ENCODE measurements around the gene GAST. TPM values are rescaled to one million over a fixed set of nuclear protein-coding genes. Genes with fewer than 3 reads are reported as not detected.

GAST gene
- total and polyA plus RNA-seq, 2 of the 13 experiments (the other 11 are each of a cell fraction or from before 2014, with no cell fraction given), result 0.32 to 0.42 TPM

DNA sequence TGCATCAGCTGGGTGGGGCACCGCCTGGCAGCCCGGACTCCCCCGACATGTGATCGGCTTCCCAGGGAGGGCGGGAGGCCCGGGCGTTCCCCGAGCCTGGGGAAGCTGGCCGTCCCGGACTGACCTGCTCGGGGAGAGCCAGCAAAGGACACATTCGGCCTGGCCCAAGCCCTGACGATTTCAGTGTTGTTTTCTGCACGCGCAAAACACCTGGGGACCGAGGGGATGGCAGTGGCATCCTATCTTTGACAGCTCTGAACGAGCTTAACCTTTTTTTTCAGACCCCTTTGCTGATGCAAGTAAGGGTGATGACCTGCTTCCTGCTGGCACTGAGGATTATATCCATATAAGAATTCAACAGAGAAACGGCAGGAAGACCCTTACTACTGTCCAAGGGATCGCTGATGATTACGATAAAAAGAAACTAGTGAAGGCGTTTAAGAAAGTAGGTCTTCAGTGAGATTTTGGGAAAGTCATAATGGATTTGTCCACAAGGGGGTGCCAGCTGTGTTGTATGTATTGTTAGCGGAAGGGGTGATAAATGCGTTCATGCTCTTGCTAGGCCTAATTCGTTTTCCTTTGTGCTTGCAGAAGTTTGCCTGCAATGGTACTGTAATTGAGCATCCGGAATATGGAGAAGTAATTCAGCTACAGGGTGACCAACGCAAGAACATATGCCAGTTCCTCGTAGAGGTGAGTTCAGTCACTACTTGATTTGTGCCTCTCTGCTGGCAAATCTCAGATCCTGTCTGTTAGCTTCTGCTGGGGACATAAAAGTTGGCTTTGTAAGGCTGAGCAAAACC is 22.4 kb upstream of the GAST start (continued):
- TF ChIP-seq, protein P1, sequence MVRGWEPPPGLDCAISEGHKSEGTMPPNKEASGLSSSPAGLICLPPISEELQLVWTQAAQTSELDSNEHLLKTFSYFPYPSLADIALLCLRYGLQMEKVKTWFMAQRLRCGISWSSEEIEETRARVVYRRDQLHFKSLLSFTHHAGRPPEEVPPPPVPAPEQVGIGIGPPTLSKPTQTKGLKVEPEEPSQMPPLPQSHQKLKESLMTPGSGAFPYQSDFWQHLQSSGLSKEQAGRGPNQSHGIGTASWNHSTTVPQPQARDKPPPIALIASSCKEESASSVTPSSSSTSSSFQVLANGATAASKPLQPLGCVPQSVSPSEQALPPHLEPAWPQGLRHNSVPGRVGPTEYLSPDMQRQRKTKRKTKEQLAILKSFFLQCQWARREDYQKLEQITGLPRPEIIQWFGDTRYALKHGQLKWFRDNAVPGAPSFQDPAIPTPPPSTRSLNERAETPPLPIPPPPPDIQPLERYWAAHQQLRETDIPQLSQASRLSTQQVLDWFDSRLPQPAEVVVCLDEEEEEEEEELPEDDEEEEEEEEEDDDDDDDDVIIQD (CRISPR knock-in tag; IDR thresholded peaks at IDR 0.05; ENCODE audit: low read depth), result peak; percentile 3; the same call in 1 of the 2 replicates
- TF ChIP-seq, protein P2, sequence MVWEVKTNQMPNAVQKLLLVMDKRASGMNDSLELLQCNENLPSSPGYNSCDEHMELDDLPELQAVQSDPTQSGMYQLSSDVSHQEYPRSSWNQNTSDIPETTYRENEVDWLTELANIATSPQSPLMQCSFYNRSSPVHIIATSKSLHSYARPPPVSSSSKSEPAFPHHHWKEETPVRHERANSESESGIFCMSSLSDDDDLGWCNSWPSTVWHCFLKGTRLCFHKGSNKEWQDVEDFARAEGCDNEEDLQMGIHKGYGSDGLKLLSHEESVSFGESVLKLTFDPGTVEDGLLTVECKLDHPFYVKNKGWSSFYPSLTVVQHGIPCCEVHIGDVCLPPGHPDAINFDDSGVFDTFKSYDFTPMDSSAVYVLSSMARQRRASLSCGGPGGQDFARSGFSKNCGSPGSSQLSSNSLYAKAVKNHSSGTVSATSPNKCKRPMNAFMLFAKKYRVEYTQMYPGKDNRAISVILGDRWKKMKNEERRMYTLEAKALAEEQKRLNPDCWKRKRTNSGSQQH (CRISPR knock-in tag; IDR thresholded peaks at IDR 0.05; ENCODE audit: low read depth), result peak; percentile 73; the same call in 1 of the 2 replicates
- TF ChIP-seq, protein P3, sequence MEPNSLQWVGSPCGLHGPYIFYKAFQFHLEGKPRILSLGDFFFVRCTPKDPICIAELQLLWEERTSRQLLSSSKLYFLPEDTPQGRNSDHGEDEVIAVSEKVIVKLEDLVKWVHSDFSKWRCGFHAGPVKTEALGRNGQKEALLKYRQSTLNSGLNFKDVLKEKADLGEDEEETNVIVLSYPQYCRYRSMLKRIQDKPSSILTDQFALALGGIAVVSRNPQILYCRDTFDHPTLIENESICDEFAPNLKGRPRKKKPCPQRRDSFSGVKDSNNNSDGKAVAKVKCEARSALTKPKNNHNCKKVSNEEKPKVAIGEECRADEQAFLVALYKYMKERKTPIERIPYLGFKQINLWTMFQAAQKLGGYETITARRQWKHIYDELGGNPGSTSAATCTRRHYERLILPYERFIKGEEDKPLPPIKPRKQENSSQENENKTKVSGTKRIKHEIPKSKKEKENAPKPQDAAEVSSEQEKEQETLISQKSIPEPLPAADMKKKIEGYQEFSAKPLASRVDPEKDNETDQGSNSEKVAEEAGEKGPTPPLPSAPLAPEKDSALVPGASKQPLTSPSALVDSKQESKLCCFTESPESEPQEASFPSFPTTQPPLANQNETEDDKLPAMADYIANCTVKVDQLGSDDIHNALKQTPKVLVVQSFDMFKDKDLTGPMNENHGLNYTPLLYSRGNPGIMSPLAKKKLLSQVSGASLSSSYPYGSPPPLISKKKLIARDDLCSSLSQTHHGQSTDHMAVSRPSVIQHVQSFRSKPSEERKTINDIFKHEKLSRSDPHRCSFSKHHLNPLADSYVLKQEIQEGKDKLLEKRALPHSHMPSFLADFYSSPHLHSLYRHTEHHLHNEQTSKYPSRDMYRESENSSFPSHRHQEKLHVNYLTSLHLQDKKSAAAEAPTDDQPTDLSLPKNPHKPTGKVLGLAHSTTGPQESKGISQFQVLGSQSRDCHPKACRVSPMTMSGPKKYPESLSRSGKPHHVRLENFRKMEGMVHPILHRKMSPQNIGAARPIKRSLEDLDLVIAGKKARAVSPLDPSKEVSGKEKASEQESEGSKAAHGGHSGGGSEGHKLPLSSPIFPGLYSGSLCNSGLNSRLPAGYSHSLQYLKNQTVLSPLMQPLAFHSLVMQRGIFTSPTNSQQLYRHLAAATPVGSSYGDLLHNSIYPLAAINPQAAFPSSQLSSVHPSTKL (CRISPR knock-in tag; IDR thresholded peaks at IDR 0.05), result 0 out of 2 replicates have a peak, but pooled peaks have one; percentile 4
- TF ChIP-seq MTA3 (CRISPR knock-in tag; IDR thresholded peaks at IDR 0.05) (0 out of 2 replicates have a peak, but pooled peaks have one; percentile 40), ZNF790 (CRISPR knock-in tag; IDR thresholded peaks at IDR 0.05; ENCODE audit: borderline replicate concordance) (no peak), NONO (IDR thresholded peaks at IDR 0.05) (no peak), NONO (CRISPR knock-in tag; conservative IDR thresholded peaks at IDR 0.05) (peak; percentile 2; the same call in 1 of the 2 replicates), ZNF709 (CRISPR knock-in tag; IDR thresholded peaks at IDR 0.05) (no peak), MYC (CRISPR knock-in tag; IDR thresholded peaks at IDR 0.05; ENCODE audit: borderline replicate concordance) (peak; percentile 98), SIN3B (IDR thresholded peaks at IDR 0.05; ENCODE audit: low read length) (peak; percentile 34; the same call in 1 of the 2 replicates), THYN1 (CRISPR knock-in tag; IDR thresholded peaks at IDR 0.05; ENCODE audit: borderline replicate concordance, low read depth) (no peak), SOX6 (IDR thresholded peaks at IDR 0.05) (no peak), SOX6 (CRISPR knock-in tag; IDR thresholded peaks at IDR 0.05) (peak; percentile 47; the same call in 1 of the 2 replicates), ZNF552 (CRISPR knock-in tag; IDR thresholded peaks at IDR 0.05; ENCODE audit: borderline replicate concordance) (no peak), SPEN (CRISPR knock-in tag; IDR thresholded peaks at IDR 0.05; ENCODE audit: low read depth) (peak; percentile 48; the same call in 1 of the 2 replicates), ZNF180 (CRISPR knock-in tag; IDR thresholded peaks at IDR 0.05; ENCODE audit: borderline replicate concordance, low read depth) (0 out of 2 replicates have a peak, but pooled peaks have one; percentile 74), ZNF256 (CRISPR knock-in tag; conservative IDR thresholded peaks at IDR 0.05) (0 out of 2 replicates have a peak, but pooled peaks have one; percentile 40)
- TF ChIP-seq, protein P4, sequence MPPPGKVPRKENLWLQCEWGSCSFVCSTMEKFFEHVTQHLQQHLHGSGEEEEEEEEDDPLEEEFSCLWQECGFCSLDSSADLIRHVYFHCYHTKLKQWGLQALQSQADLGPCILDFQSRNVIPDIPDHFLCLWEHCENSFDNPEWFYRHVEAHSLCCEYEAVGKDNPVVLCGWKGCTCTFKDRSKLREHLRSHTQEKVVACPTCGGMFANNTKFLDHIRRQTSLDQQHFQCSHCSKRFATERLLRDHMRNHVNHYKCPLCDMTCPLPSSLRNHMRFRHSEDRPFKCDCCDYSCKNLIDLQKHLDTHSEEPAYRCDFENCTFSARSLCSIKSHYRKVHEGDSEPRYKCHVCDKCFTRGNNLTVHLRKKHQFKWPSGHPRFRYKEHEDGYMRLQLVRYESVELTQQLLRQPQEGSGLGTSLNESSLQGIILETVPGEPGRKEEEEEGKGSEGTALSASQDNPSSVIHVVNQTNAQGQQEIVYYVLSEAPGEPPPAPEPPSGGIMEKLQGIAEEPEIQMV (CRISPR knock-in tag; IDR thresholded peaks at IDR 0.05; ENCODE audit: low read depth), result no peak
- TF ChIP-seq, protein P5, sequence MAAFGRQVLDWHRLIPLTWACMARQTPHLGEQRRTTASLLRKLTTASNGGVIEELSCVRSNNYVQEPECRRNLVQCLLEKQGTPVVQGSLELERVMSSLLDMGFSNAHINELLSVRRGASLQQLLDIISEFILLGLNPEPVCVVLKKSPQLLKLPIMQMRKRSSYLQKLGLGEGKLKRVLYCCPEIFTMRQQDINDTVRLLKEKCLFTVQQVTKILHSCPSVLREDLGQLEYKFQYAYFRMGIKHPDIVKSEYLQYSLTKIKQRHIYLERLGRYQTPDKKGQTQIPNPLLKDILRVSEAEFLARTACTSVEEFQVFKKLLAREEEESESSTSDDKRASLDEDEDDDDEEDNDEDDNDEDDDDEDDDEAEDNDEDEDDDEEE (CRISPR knock-in tag; IDR thresholded peaks at IDR 0.05), result no peak

Data from HepG2 (cell line).